ENCODE data around the gene UNC5CL. TPM values are rescaled to one million over a fixed set of nuclear protein-coding genes. Genes with fewer than 3 reads are reported as not detected.

Gene UNC5CL
- total and polyA plus RNA-seq, 9 of the 15 experiments (the other 6 are each of a cell fraction or from before 2014, with no cell fraction given), result 0.07 to 1.8 (median 0.62) TPM; not detected in 1

DNA sequence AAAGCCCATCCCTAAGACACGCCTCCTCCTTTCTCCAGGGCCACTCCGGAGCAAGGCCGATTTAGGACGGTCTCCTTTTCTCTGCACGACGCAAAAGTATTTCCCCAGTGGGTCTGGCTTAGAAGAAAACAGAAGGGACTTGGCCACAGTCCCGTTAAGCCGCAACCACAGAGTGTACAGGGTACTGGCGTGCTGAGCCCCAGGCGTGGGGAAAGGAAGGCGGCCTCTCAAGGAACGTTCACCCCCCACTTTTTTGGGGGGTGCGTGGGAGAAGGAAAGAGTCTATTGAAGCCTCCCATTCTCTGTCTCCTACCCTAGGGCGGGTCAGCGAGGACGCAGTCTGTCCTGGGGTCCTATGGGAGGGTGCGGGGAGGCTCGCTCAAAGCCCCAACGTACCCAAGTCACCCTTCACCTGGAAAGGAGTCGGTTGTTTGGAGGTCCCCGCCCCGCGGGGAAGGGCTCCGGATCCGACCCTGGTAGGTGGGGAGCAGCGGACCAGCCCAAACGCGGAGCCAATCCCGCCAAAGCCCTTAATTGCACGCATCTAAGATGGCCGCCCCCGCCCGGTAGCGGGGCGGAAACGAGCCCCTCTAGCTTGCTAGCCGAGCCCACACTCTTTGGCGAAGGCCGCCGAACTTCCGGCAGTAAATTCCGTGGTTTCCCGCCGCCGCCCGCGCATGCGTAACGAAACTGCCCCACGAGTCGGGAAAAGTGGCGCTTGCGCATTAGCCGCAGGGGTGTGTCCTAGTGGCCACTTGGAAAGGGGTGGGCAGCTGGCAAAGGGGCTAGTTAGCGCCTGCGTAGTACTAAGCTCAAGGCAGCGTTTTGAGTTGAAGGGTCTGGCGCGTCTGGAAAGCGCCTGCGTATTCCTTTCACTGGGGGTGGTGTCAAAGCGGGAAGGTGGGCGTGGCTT, 33.2 kb upstream of the UNC5CL start, which contains the start of gene OARD1 (continued):
- TF ChIP-seq, protein P1, sequence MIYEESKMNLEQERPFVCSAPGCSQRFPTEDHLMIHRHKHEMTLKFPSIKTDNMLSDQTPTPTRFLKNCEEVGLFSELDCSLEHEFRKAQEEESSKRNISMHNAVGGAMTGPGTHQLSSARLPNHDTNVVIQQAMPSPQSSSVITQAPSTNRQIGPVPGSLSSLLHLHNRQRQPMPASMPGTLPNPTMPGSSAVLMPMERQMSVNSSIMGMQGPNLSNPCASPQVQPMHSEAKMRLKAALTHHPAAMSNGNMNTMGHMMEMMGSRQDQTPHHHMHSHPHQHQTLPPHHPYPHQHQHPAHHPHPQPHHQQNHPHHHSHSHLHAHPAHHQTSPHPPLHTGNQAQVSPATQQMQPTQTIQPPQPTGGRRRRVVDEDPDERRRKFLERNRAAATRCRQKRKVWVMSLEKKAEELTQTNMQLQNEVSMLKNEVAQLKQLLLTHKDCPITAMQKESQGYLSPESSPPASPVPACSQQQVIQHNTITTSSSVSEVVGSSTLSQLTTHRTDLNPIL (CRISPR knock-in tag; IDR thresholded peaks at IDR 0.05), result no peak
- TF ChIP-seq, protein P2, sequence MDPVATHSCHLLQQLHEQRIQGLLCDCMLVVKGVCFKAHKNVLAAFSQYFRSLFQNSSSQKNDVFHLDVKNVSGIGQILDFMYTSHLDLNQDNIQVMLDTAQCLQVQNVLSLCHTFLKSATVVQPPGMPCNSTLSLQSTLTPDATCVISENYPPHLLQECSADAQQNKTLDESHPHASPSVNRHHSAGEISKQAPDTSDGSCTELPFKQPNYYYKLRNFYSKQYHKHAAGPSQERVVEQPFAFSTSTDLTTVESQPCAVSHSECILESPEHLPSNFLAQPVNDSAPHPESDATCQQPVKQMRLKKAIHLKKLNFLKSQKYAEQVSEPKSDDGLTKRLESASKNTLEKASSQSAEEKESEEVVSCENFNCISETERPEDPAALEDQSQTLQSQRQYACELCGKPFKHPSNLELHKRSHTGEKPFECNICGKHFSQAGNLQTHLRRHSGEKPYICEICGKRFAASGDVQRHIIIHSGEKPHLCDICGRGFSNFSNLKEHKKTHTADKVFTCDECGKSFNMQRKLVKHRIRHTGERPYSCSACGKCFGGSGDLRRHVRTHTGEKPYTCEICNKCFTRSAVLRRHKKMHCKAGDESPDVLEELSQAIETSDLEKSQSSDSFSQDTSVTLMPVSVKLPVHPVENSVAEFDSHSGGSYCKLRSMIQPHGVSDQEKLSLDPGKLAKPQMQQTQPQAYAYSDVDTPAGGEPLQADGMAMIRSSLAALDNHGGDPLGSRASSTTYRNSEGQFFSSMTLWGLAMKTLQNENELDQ (CRISPR knock-in tag; IDR thresholded peaks at IDR 0.05; ENCODE audit: borderline replicate concordance), result no peak
- peak; percentile 63; the same call in 1 of the 2 replicates for TF ChIP-seq CC2D1A (IDR thresholded peaks at IDR 0.05)
- no peak; the same call in 1 of the 2 replicates for TF ChIP-seq CHD2 (IDR thresholded peaks at IDR 0.05; ENCODE audit: low read depth, low read length)
- no peak for TF ChIP-seq MEF2A (IDR thresholded peaks at IDR 0.05; ENCODE audit: control insufficient read depth, low read depth, low read length)
- TF ChIP-seq ETV1 (tag; conservative IDR thresholded peaks at IDR 0.05; ENCODE audit: low read depth), result peak; percentile 92
- peak; percentile 78 for TF ChIP-seq TARDBP (IDR thresholded peaks at IDR 0.05)
- peak; percentile 66 to 88; a peak in 2 of 4 replicates for TF ChIP-seq SIN3A (IDR thresholded peaks at IDR 0.05; ENCODE audit: borderline replicate concordance in 2 of 2, control insufficient read depth in 1 of 2, low read depth in 2 of 2, low read length in 2 of 2)
- no peak for TF ChIP-seq NELFE (IDR thresholded peaks at IDR 0.05; ENCODE audit: insufficient read depth, insufficient read length)
- TF ChIP-seq ZNF311 (CRISPR knock-in tag; IDR thresholded peaks at IDR 0.05), result no peak
- no peak for TF ChIP-seq MECOM (CRISPR knock-in tag; IDR thresholded peaks at IDR 0.05)
- TF ChIP-seq CBX8 (IDR thresholded peaks at IDR 0.05; ENCODE audit: borderline replicate concordance, extremely low read depth, low read depth, low read length, poor library complexity, severe bottlenecking), result no peak
- peak; percentile 84 for TF ChIP-seq FOXJ2 (tag; IDR thresholded peaks at IDR 0.05)
- TF ChIP-seq, protein P3, sequence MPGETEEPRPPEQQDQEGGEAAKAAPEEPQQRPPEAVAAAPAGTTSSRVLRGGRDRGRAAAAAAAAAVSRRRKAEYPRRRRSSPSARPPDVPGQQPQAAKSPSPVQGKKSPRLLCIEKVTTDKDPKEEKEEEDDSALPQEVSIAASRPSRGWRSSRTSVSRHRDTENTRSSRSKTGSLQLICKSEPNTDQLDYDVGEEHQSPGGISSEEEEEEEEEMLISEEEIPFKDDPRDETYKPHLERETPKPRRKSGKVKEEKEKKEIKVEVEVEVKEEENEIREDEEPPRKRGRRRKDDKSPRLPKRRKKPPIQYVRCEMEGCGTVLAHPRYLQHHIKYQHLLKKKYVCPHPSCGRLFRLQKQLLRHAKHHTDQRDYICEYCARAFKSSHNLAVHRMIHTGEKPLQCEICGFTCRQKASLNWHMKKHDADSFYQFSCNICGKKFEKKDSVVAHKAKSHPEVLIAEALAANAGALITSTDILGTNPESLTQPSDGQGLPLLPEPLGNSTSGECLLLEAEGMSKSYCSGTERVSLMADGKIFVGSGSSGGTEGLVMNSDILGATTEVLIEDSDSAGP (CRISPR knock-in tag; IDR thresholded peaks at IDR 0.05), result no peak
- TF ChIP-seq CXXC5 (CRISPR knock-in tag; IDR thresholded peaks at IDR 0.05), result peak; percentile 95
- TF ChIP-seq, protein P4, sequence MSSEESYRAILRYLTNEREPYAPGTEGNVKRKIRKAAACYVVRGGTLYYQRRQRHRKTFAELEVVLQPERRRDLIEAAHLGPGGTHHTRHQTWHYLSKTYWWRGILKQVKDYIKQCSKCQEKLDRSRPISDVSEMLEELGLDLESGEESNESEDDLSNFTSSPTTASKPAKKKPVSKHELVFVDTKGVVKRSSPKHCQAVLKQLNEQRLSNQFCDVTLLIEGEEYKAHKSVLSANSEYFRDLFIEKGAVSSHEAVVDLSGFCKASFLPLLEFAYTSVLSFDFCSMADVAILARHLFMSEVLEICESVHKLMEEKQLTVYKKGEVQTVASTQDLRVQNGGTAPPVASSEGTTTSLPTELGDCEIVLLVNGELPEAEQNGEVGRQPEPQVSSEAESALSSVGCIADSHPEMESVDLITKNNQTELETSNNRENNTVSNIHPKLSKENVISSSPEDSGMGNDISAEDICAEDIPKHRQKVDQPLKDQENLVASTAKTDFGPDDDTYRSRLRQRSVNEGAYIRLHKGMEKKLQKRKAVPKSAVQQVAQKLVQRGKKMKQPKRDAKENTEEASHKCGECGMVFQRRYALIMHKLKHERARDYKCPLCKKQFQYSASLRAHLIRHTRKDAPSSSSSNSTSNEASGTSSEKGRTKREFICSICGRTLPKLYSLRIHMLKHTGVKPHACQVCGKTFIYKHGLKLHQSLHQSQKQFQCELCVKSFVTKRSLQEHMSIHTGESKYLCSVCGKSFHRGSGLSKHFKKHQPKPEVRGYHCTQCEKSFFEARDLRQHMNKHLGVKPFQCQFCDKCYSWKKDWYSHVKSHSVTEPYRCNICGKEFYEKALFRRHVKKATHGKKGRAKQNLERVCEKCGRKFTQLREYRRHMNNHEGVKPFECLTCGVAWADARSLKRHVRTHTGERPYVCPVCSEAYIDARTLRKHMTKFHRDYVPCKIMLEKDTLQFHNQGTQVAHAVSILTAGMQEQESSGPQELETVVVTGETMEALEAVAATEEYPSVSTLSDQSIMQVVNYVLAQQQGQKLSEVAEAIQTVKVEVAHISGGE (CRISPR knock-in tag; IDR thresholded peaks at IDR 0.05), result peak in 2 of 3 experiments; percentile 48 to 92; a peak in 3 of 6 replicates
- TF ChIP-seq RUNX1 (IDR thresholded peaks at IDR 0.05; ENCODE audit: low read depth), result no peak

Data from K562 (cell line).